ENCODE results near the gene CA5A.

CA5A gene

GRCh38 chr16:87926246-87927194, 9.8 kb downstream of the CA5A start:
- peak in 2 of 3 donors; percentile 42 to 57 for DNase-seq
- Histone ChIP-seq H3K4me3 (ENCODE audit: control insufficient read depth in 1 of 7, extremely low read depth in 1 of 7, insufficient read depth in 4 of 7, low read depth in 2 of 7, low read length in 6 of 7) (peak overlapping the region in 2 of 7 experiments; percentile 19 to 38), H3K4me1 (ENCODE audit: control extremely low read depth in 1 of 4, control insufficient read depth in 4 of 4, insufficient read depth in 4 of 4, low read length in 3 of 4) (peaks cover 0 to 14% (median 4%) of the 10 kb centered on the region in 4 experiments), H3K9me3 (ENCODE audit: control extremely low read depth in 1 of 5, control insufficient read depth in 4 of 5, insufficient read depth in 2 of 5, low read depth in 1 of 5, low read length in 4 of 5) (no peaks in the 10 kb centered on the region), H3K27me3 (replicated peaks in 2 of 5; ENCODE audit: control insufficient read depth in 4 of 5, insufficient read depth in 5 of 5, low read length in 4 of 5) (peaks cover 0 to 11% (median 0%) of the 10 kb centered on the region in 5 experiments), H3K27ac (ENCODE audit: insufficient read depth in 1 of 2, low read depth in 1 of 2, low read length in 2 of 2, poor library complexity in 1 of 2, severe bottlenecking in 2 of 2) (no peak overlapping the region), H3K36me3 (ENCODE audit: control insufficient read depth in 4 of 4, insufficient read depth in 4 of 4, low read length in 3 of 4) (no peaks in the 10 kb centered on the region)
- ChIA-PET CTCF (interaction anchor here (1.0 to 2.3 kb wide), 4 partner anchors 11 to 147 kb away, joined by 3 to 8 read pairs (median 5); no protein-coding TSS in a partner anchor), POLR2A (no interaction called here)
- 64% methylated on average over 32 of the region's 44 CpGs for WGBS (ENCODE audit: insufficient coverage)

DNA sequence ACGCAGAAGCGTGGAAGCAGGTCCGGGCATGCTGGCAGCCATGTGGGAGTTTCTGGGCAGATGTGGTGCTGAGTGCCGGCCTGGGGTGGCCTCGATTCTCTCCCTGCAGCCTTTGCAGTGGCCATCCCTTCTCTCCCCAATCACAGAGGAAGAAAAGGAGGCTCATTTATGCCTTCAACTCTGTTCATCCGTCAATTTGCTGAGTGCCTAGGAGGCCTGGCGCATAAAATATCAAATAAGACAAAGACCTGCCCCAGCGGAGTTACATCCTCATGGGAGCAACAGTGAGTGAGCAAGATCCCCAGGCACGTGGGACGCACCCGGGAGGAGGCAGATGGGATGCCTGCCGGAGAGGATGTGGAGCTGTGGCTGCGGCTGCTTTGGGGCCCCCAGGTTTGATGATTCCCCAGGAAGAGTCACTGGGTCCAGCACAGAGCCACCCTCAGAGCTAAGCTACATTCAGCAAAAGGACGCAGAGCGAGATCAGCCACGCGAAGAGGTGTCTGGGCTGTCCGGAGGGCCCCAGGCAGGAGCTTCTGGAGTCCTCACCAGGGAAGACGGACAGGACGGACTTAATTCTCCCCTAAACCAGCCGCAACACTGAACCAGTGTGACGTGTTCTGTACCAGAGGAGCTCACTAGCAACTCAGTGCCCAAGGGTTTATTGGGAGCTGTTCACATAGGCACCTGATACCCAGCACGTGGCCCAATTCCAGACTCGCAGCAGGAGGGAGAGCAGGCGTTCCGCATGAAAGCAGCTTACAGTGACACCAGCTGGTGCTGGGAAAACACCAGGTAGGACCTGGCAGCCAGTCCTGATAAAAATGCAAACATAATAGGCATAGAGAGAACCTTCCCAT, 11.3 kb downstream of the CA5A start:
- H3K27me3 ChIP-seq (replicated peaks in 2 of 5; ENCODE audit: control insufficient read depth in 4 of 5, insufficient read depth in 5 of 5, low read length in 4 of 5) = peaks cover 0 to 11% (median 0%) of the 10 kb centered on the region in 5 experiments
- ChIA-PET CTCF (interaction anchor here (0.6 to 2.3 kb wide), 3 partner anchors 9 to 146 kb away, joined by 3 to 8 read pairs (median 6); no protein-coding TSS in a partner anchor), POLR2A (no interaction called here)
- H3K36me3 ChIP-seq (ENCODE audit: control insufficient read depth in 4 of 4, insufficient read depth in 4 of 4, low read length in 3 of 4) = no peaks in the 10 kb centered on the region
- 98% methylated on average over 26 of the region's 26 CpGs for WGBS (ENCODE audit: insufficient coverage)
- peaks cover 0 to 14% (median 4%) of the 10 kb centered on the region in 4 experiments for H3K4me1 ChIP-seq (ENCODE audit: control extremely low read depth in 1 of 4, control insufficient read depth in 4 of 4, insufficient read depth in 4 of 4, low read length in 3 of 4)
- no peak for DNase-seq
- H3K9me3 ChIP-seq (ENCODE audit: control extremely low read depth in 1 of 5, control insufficient read depth in 4 of 5, insufficient read depth in 2 of 5, low read depth in 1 of 5, low read length in 4 of 5) = no peaks in the 10 kb centered on the region
- H3K4me3 ChIP-seq (ENCODE audit: control insufficient read depth in 1 of 7, extremely low read depth in 1 of 7, insufficient read depth in 4 of 7, low read depth in 2 of 7, low read length in 6 of 7) = no peak overlapping the region
- no peak overlapping the region for H3K27ac ChIP-seq (ENCODE audit: insufficient read depth in 1 of 2, low read depth in 1 of 2, low read length in 2 of 2, poor library complexity in 1 of 2, severe bottlenecking in 2 of 2)

DNA sequence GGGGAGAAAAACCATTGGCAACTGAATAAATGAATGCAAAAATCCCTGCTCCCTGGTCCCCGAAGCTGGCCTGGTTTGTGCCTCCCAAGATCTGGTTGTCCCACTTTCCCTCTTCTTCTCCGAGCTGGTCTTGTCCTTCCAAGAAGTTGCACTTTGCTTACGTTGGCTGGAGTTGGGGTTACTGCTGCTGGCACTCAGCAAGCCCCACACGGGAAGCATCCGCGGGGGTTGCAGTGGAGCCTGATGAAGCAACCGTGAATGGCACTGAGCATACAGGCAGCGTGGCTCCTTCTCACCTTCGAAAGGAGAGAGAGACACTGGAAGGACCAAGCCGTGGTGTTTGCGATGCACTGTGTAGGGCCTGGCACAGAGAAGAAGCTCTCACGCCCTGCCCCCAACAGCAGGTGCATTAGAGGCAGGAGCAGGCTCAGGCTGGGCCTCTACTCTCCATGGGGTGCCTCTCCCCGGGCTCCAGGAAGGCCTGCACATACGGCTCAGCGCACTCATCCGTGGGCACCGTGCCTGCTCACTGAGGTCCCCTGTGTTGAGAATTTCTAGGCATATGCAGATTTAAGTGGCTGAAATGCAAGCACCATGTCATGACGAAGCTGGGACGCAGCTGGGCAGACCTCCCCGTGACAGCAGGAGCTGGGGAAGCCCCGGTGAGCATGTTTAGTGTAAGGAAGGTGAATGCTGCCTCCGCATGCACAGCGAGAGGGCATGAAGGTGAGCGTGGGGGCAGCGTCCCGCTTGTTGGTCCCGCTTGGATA, 12.1 kb downstream of the CA5A start:
- CTCF ChIA-PET = no interaction called here
- no peaks in the 10 kb centered on the region for H3K9me3 ChIP-seq (ENCODE audit: control extremely low read depth in 1 of 5, control insufficient read depth in 4 of 5, insufficient read depth in 2 of 5, low read depth in 1 of 5, low read length in 4 of 5)

DNA sequence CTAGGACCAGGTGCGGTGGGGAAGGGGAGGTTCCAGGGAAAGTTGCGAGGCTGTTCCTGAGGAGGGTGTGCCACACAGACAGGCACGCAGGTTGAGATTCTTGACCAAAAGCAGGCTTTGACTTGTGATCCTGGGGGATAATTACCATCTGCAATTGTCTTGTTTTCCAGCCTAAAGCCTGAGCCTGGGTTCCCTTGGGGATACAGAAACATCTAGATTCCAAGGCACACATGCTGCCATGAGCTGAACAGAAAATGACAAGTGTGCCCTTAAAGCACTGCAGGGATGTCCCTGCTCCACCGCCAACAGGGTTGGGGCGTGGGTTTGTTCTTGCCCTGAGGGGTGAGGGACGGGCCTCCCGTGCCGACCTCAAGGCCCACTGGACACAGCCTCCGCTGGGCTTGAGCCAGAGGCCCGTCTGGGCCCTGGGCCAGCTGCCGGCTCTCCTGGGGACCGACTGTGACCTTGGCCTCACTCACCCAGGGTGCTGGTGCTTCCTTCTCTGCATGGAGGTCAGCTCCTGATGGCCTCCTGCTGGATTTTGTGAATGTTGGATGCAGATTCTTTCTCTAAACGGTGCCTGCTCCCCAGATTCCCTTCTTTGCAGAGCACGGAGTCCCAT, 14.0 kb downstream of the CA5A start:
- Histone ChIP-seq H3K4me3 (ENCODE audit: control insufficient read depth in 1 of 7, extremely low read depth in 1 of 7, insufficient read depth in 4 of 7, low read depth in 2 of 7, low read length in 6 of 7) (no peak overlapping the region), H3K27ac (ENCODE audit: insufficient read depth in 1 of 2, low read depth in 1 of 2, low read length in 2 of 2, poor library complexity in 1 of 2, severe bottlenecking in 2 of 2) (no peak overlapping the region), H3K36me3 (ENCODE audit: control insufficient read depth in 4 of 4, insufficient read depth in 4 of 4, low read length in 3 of 4) (no peaks in the 10 kb centered on the region), H3K9me3 (ENCODE audit: control extremely low read depth in 1 of 5, control insufficient read depth in 4 of 5, insufficient read depth in 2 of 5, low read depth in 1 of 5, low read length in 4 of 5) (no peaks in the 10 kb centered on the region), H3K4me1 (ENCODE audit: control extremely low read depth in 1 of 4, control insufficient read depth in 4 of 4, insufficient read depth in 4 of 4, low read length in 3 of 4) (peaks cover 0 to 14% (median 12%) of the 10 kb centered on the region in 4 experiments), H3K27me3 (replicated peaks in 2 of 5; ENCODE audit: control insufficient read depth in 4 of 5, insufficient read depth in 5 of 5, low read length in 4 of 5) (peaks cover 0 to 11% (median 0%) of the 10 kb centered on the region in 5 experiments)
- no peak for DNase-seq
- POLR2A ChIA-PET = no interaction called here
- 94% methylated on average over 14 of the region's 14 CpGs for WGBS (ENCODE audit: insufficient coverage)
- CTCF ChIA-PET = no interaction called here

More for the DNA sequence above, 12.1 kb downstream of the CA5A start:
- Histone ChIP-seq H3K27me3 (replicated peaks in 2 of 5; ENCODE audit: control insufficient read depth in 4 of 5, insufficient read depth in 5 of 5, low read length in 4 of 5) (peaks cover 0 to 11% (median 0%) of the 10 kb centered on the region in 5 experiments), H3K27ac (ENCODE audit: insufficient read depth in 1 of 2, low read depth in 1 of 2, low read length in 2 of 2, poor library complexity in 1 of 2, severe bottlenecking in 2 of 2) (no peak overlapping the region), H3K36me3 (ENCODE audit: control insufficient read depth in 4 of 4, insufficient read depth in 4 of 4, low read length in 3 of 4) (no peaks in the 10 kb centered on the region), H3K4me1 (ENCODE audit: control extremely low read depth in 1 of 4, control insufficient read depth in 4 of 4, insufficient read depth in 4 of 4, low read length in 3 of 4) (peaks cover 0 to 14% (median 5%) of the 10 kb centered on the region in 4 experiments), H3K4me3 (ENCODE audit: control insufficient read depth in 1 of 7, extremely low read depth in 1 of 7, insufficient read depth in 4 of 7, low read depth in 2 of 7, low read length in 6 of 7) (no peak overlapping the region)
- POLR2A ChIA-PET = no interaction called here
- no peak for DNase-seq
- 88% methylated on average over 26 of the region's 27 CpGs for WGBS (ENCODE audit: insufficient coverage)

DNA sequence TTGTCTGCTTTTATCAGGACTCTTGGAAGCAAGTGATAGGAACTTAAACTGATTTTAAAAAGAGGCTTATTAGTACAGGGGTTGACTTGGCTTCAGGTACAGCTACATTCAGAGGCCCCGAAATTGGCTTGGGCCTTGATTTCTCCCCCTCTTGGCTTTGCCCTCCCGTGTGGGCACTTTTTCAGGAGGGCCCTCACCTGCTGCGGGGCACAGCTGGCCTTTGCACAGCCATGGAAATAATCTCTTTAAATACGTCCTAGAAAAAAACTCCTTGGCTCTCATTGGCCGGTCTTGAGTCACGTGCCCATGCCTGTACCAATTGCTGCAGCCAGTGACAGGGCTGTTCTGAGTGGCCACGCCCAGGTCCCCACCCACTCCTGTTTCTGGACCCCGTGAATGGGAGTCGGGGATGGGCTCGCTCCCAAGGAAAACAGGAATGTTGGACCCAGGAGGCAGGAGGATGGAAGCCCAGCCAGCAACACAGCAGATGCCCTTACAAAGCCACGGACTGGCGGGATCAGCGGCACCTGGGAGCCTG, 15.0 kb downstream of the CA5A start:
- CTCF ChIA-PET = no interaction called here
- Histone ChIP-seq H3K27me3 (replicated peaks in 2 of 5; ENCODE audit: control insufficient read depth in 4 of 5, insufficient read depth in 5 of 5, low read length in 4 of 5) (peaks cover 0 to 2% (median 0%) of the 10 kb centered on the region in 5 experiments), H3K27ac (ENCODE audit: insufficient read depth in 1 of 2, low read depth in 1 of 2, low read length in 2 of 2, poor library complexity in 1 of 2, severe bottlenecking in 2 of 2) (no peak overlapping the region), H3K4me1 (ENCODE audit: control extremely low read depth in 1 of 4, control insufficient read depth in 4 of 4, insufficient read depth in 4 of 4, low read length in 3 of 4) (peaks cover 0 to 11% (median 7%) of the 10 kb centered on the region in 4 experiments), H3K36me3 (ENCODE audit: control insufficient read depth in 4 of 4, insufficient read depth in 4 of 4, low read length in 3 of 4) (no peaks in the 10 kb centered on the region), H3K4me3 (ENCODE audit: control insufficient read depth in 1 of 7, extremely low read depth in 1 of 7, insufficient read depth in 4 of 7, low read depth in 2 of 7, low read length in 6 of 7) (no peak overlapping the region), H3K9me3 (ENCODE audit: control extremely low read depth in 1 of 5, control insufficient read depth in 4 of 5, insufficient read depth in 2 of 5, low read depth in 1 of 5, low read length in 4 of 5) (no peaks in the 10 kb centered on the region)
- WGBS (ENCODE audit: insufficient coverage) = over 99% methylated on average over 7 of the region's 13 CpGs
- POLR2A ChIA-PET = no interaction called here
- DNase-seq = no peak

DNA sequence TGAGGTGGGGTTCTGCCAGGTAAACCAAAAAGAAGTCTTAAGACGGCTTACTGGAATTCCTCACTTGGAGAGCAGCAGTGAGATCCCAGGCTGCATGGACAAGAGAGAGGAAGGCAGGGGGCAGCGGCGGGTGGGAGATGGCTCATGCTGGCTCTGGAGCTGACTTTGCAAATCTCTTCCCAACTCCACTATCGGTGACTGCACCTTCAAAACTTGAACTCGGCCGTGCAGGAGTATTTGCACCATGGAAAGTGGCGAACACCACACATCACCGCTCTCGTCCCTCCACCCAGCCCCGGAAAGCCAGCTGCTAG, 16.7 kb downstream of the CA5A start:
- 93% methylated on average over 8 of the region's 10 CpGs for WGBS (ENCODE audit: insufficient coverage)
- Histone ChIP-seq H3K27me3 (replicated peaks in 2 of 5; ENCODE audit: control insufficient read depth in 4 of 5, insufficient read depth in 5 of 5, low read length in 4 of 5) (no peaks in the 10 kb centered on the region), H3K9me3 (ENCODE audit: control extremely low read depth in 1 of 5, control insufficient read depth in 4 of 5, insufficient read depth in 2 of 5, low read depth in 1 of 5, low read length in 4 of 5) (no peaks in the 10 kb centered on the region), H3K27ac (ENCODE audit: insufficient read depth in 1 of 2, low read depth in 1 of 2, low read length in 2 of 2, poor library complexity in 1 of 2, severe bottlenecking in 2 of 2) (no peak overlapping the region), H3K36me3 (ENCODE audit: control insufficient read depth in 4 of 4, insufficient read depth in 4 of 4, low read length in 3 of 4) (no peaks in the 10 kb centered on the region), H3K4me3 (ENCODE audit: control insufficient read depth in 1 of 7, extremely low read depth in 1 of 7, insufficient read depth in 4 of 7, low read depth in 2 of 7, low read length in 6 of 7) (no peak overlapping the region), H3K4me1 (ENCODE audit: control extremely low read depth in 1 of 4, control insufficient read depth in 4 of 4, insufficient read depth in 4 of 4, low read length in 3 of 4) (peaks cover 0 to 9% (median 4%) of the 10 kb centered on the region in 4 experiments)
- no peak for DNase-seq
- ChIA-PET CTCF (no interaction called here), POLR2A (no interaction called here)
